Breast epithelium (tissue), 4 donors: Measurements from ENCODE around the gene SORBS2. TPM values are rescaled to one million over a fixed set of nuclear protein-coding genes. Genes with fewer than 3 reads are reported as not detected.
"Not testable (repeated sequence)": the region's sequence is repeated elsewhere in the genome, so short reads cannot be mapped to it uniquely, and the experiment has no call there.

Experiments used
- DNase-seq, 2 donors: peaks; one replicate each; pipeline ENCODE4 v3.0.0-alpha.2; 2019; ENCODE audit warnings: low spot score in 2 of 2
- H3K27ac ChIP-seq, 2 donors: fragments of 200-600 bp; sonication (generic) in 1 of 2; one replicate each; pipeline ENCODE4 v1.5.1; 2016 to 2019; ENCODE audit warnings: mild to moderate bottlenecking in 1 of 2
- H3K27me3 ChIP-seq, 2 donors: fragments of 200-600 bp; sonication (generic) in 1 of 2; one replicate each; pipeline versions ENCODE4 v1.5.1 to v1.6.0; 2017 to 2019; ENCODE audit warnings: control low read depth in 1 of 2, mild to moderate bottlenecking in 1 of 2
- H3K36me3 ChIP-seq: fragments of 200-600 bp; one replicate; pipeline ENCODE4 v1.5.1; 2019
- H3K4me1 ChIP-seq, 2 donors: fragments of 200-600 bp; sonication (generic); one replicate each; pipeline ENCODE4 v1.5.1; 2016 to 2019; ENCODE audit warnings: control low read depth in 1 of 2
- H3K4me3 ChIP-seq, 3 donors: fragments of 200-600 bp; sonication (generic); 1 replicate in 2 of 3; 2 replicates in 1 of 3; pipeline ENCODE4 v1.5.1; 2016 to 2019; ENCODE audit warnings: mild to moderate bottlenecking in 3 of 3, moderate library complexity in 2 of 3
- H3K9me3 ChIP-seq, 2 donors: fragments of 200-600 bp; sonication (generic) in 1 of 2; one replicate each; pipeline ENCODE4 v1.5.1; 2016 to 2019; ENCODE audit warnings: control low read depth in 1 of 2
- POLR2A ChIP-seq: fragments of 450-650 bp; IDR thresholded peaks from one replicate; pipeline ENCODE4 v1.6.1; 2016; ENCODE audit warnings: antibody characterized with exemption, mild to moderate bottlenecking, moderate library complexity
- POLR2AphosphoS5 ChIP-seq, 3 donors: sonication (generic); formaldehyde crosslinking; IDR thresholded peaks; one replicate each; pipeline ENCODE4 v1.6.1; 2017; ENCODE audit warnings: antibody characterized with exemption in 3 of 3
- intact Hi-C: fragments of 100-400 bp; cut with DNase I; formaldehyde crosslinking; loops from one replicate; pipeline ENCODE4 v1.15.1; 2023; ENCODE audit warnings: low total_unique reads
- total RNA-seq, 3 donors: library from RNA; depleted of rRNA; stranded (reverse); fragments of >200 nt; gene quantifications; one replicate each; pipeline ENCODE4 v1.1.0, GENCODE V29; 2016
- TF ChIP-seq, protein P1 (sequence below), 3 donors: fragments of 450-650 bp; IDR thresholded peaks; one replicate each; pipeline ENCODE4 v1.5.1; 2016 to 2017; ENCODE audit warnings: antibody characterized with exemption in 3 of 3, mild to moderate bottlenecking in 3 of 3, moderate library complexity in 3 of 3

SORBS2 gene, protein sequence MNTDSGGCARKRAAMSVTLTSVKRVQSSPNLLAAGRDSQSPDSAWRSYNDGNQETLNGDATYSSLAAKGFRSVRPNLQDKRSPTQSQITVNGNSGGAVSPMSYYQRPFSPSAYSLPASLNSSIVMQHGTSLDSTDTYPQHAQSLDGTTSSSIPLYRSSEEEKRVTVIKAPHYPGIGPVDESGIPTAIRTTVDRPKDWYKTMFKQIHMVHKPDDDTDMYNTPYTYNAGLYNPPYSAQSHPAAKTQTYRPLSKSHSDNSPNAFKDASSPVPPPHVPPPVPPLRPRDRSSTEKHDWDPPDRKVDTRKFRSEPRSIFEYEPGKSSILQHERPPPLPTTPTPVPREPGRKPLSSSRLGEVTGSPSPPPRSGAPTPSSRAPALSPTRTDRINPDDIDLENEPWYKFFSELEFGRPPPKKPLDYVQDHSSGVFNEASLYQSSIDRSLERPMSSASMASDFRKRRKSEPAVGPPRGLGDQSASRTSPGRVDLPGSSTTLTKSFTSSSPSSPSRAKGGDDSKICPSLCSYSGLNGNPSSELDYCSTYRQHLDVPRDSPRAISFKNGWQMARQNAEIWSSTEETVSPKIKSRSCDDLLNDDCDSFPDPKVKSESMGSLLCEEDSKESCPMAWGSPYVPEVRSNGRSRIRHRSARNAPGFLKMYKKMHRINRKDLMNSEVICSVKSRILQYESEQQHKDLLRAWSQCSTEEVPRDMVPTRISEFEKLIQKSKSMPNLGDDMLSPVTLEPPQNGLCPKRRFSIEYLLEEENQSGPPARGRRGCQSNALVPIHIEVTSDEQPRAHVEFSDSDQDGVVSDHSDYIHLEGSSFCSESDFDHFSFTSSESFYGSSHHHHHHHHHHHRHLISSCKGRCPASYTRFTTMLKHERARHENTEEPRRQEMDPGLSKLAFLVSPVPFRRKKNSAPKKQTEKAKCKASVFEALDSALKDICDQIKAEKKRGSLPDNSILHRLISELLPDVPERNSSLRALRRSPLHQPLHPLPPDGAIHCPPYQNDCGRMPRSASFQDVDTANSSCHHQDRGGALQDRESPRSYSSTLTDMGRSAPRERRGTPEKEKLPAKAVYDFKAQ (N-terminal part only)
- 100 to 1,000 TPM in 2 of 3 donors, 10 to 100 TPM in 1; 21.8 to 132 (median 105) TPM for total RNA-seq

DNA sequence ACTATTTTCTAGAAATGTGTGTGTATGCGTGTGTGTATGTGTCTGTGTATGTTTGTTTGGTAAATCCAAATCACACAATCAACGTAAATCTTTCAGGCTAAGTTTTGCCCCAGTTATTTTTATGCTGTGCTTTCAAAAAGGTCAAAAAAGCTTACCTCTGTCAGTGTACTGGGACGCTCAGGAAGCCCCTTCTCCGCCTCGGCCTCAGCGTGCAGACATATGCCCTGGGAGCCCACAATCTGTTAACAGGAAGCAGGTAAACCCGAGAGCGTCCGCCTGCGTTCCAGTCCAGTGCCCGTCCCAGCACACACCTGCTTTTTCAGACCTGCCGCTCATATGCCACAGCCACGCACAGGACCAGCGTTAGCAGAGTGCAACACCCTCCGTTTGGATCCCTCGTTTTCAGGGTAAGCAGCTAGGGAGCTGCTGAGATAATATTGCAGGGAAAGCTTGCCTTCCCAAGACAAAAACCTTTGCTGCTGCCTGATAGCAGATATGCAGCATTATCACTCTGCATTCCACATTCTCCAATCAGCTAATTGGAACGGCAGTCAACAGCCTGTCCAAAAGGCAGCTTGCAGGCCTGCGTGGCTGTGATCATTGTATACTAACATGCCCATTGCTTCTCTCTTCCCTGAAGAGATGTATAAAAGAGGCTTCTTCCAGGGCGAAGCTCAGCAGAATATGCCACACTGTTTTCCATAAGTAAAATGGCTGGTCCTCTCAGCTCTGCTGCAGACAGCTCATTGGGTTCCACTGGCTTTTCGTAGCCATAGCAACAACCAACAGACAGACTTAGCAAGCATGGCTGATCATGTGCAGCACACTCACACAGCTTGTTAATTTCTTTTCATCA lies at the start of gene SORBS2:
TSS of gene SORBS2 (minus strand) at position 686 of the 856 bp plus-strand sequence. CDS start 121,623 bp downstream, outside the sequence.
- H3K4me3 ChIP-seq, result peak within 1 kb of the TSS; percentile 18 to 67 (median 53)
- H3K4me1 ChIP-seq, result no peaks in the 10 kb centered on the region
- intact Hi-C loops, result no loop called here
- DNase-seq, result peak; percentile 48 to 65
- H3K36me3 ChIP-seq, result no peaks in the 10 kb centered on the region
- peak within 1 kb of the TSS; percentile 74 to 75 for H3K27ac ChIP-seq
- H3K9me3 ChIP-seq, result no peaks in the 10 kb centered on the region
- no peaks in the 10 kb centered on the region for H3K27me3 ChIP-seq
- TF ChIP-seq POLR2A (no peak), POLR2AphosphoS5 (IDR thresholded peaks at IDR 0.05) (no peak)
- TF ChIP-seq, protein P1, sequence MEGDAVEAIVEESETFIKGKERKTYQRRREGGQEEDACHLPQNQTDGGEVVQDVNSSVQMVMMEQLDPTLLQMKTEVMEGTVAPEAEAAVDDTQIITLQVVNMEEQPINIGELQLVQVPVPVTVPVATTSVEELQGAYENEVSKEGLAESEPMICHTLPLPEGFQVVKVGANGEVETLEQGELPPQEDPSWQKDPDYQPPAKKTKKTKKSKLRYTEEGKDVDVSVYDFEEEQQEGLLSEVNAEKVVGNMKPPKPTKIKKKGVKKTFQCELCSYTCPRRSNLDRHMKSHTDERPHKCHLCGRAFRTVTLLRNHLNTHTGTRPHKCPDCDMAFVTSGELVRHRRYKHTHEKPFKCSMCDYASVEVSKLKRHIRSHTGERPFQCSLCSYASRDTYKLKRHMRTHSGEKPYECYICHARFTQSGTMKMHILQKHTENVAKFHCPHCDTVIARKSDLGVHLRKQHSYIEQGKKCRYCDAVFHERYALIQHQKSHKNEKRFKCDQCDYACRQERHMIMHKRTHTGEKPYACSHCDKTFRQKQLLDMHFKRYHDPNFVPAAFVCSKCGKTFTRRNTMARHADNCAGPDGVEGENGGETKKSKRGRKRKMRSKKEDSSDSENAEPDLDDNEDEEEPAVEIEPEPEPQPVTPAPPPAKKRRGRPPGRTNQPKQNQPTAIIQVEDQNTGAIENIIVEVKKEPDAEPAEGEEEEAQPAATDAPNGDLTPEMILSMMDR (IDR thresholded peaks at IDR 0.05), result no peak

DNA sequence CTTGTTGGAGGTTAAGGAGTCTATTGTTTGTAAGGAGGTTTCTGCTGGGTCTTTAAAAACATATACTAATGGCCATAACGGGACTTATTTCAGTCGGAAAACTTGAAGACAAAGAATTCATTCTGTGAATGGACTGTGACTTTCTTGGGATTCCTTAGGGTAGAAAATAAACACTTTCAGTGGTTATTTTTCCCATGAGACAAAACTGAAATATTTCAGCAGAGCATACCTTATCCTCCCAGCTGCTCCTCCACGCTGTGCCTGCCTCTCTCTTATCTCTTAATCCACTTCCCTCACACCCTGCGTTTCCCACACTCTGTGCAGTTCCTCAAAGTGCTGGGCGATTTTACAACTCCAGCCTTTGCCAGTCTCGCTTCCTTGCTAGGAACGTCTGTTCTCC lies 47.1 kb upstream of the SORBS2 start:
- no peak overlapping the region for H3K4me3 ChIP-seq
- intact Hi-C loops, result no loop called here
- no peaks in the 10 kb centered on the region for H3K4me1 ChIP-seq
- no peaks in the 10 kb centered on the region for H3K27me3 ChIP-seq
- no peak for DNase-seq
- peaks cover 0 to 10% of the 10 kb centered on the region in 2 donors for H3K9me3 ChIP-seq
- no peaks in the 10 kb centered on the region for H3K36me3 ChIP-seq
- no peak overlapping the region for H3K27ac ChIP-seq
- TF ChIP-seq POLR2A, result no peak
- TF ChIP-seq, protein P1 (IDR thresholded peaks at IDR 0.05), result no peak
- no peak for TF ChIP-seq POLR2AphosphoS5 (IDR thresholded peaks at IDR 0.05)

DNA sequence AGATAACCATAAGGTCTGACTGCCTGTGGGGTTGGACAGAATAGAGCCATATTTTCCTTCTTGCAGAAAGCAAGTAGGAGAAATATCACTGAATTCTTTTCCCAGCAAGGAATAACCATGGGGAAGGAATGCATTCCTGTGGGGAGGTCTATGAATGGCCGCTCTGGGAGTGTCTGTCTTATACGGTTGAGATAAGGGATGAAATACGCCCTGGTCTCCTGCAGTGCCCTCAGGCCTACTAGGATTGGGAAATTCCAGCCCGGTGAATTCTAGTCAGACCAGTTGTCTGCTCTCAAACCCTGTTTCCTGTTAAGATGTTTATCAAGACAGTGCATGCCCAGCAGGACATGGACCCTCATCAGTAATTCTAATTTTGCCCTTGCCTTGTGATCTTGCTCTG lies 45.6 kb upstream of the SORBS2 start:
- H3K9me3 ChIP-seq, result peaks cover 0 to 10% of the 10 kb centered on the region in 2 donors
- H3K27me3 ChIP-seq, intact Hi-C loops, H3K27ac ChIP-seq, DNase-seq, H3K4me1 ChIP-seq, H3K4me3 ChIP-seq, H3K36me3 ChIP-seq: not testable (repeated sequence)

DNA sequence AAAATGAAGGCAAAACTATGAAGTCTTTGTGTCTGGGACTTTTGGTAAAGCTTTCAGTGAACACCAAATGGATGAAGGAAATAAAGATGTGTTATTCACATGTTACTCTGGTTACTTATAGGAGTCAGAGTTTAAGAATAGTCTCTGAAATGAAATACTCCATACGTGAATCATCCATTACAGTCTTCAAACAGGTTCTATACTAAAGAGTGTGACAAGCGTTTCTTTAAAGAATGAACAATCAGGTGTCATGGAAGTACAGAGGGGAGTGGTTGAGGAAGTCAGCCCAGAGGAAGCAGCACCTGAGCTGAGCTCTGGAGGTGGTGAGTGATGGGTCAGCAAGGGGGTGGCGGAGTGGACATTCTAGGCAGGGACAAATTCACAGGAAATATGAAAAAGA lies 41.8 kb upstream of the SORBS2 start:
- Histone ChIP-seq H3K4me1 (no peaks in the 10 kb centered on the region), H3K9me3 (peaks cover 0 to 20% of the 10 kb centered on the region in 2 donors), H3K36me3 (no peaks in the 10 kb centered on the region), H3K27ac (no peak overlapping the region), H3K27me3 (no peaks in the 10 kb centered on the region), H3K4me3 (no peak overlapping the region)
- TF ChIP-seq, protein P1 (IDR thresholded peaks at IDR 0.05), result no peak
- TF ChIP-seq POLR2A (no peak), POLR2AphosphoS5 (IDR thresholded peaks at IDR 0.05) (no peak)
- intact Hi-C loops, result no loop called here
- DNase-seq, result no peak

DNA sequence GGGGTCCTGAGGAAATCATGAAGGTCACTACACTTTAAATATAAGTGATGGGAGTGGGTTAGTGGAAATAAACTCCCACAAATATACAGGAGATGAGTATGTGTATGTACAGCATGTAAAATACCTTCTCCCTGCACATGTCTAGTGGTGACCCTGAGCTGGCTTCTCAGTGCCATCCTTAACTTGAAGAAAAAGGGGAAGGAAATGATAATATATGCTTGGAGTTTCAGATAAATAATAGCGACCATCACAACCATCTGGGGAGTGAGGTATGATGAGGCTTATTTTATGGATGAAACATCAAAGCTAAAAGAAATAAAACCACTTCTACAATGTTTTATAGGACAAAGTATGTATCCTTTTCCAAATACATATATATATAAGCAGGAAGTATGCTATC lies 41.0 kb upstream of the SORBS2 start:
- Histone ChIP-seq H3K27me3 (no peaks in the 10 kb centered on the region), H3K9me3 (peaks cover 0 to 18% of the 10 kb centered on the region in 2 donors), H3K27ac (no peak overlapping the region), H3K36me3 (no peaks in the 10 kb centered on the region), H3K4me1 (no peaks in the 10 kb centered on the region), H3K4me3 (no peak overlapping the region)
- DNase-seq, result no peak
- TF ChIP-seq POLR2A, result no peak
- TF ChIP-seq, protein P1 (IDR thresholded peaks at IDR 0.05), result no peak
- no peak for TF ChIP-seq POLR2AphosphoS5 (IDR thresholded peaks at IDR 0.05)
- intact Hi-C loops, result no loop called here
